ENCODE results near the gene PPP1R9A.

GRCh38 chr7:95335093-95335492 is 427.7 kb downstream of the PPP1R9A start:
- TF ChIP-seq CTCF (IDR thresholded peaks at IDR 0.05; ENCODE audit: insufficient read depth, low read length, poor library complexity, severe bottlenecking) (no peak), EZH2phosphoT487 (conservative IDR thresholded peaks at IDR 0.05; ENCODE audit: low read length) (no peak)

All from SU-DHL-6 (cell line).